NB4 (cell line): ENCODE data around the gene MIER3.

ENCODE experiments used
- DNase-seq: peaks from one replicate; pipeline ENCODE4 v3.0.0; 2010; ENCODE audit warnings: low read depth
- H3K4me3 ChIP-seq: one replicate; pipeline ENCODE4 v1.5.1; 2011; ENCODE audit warnings: mild to moderate bottlenecking, low read depth, low read length, moderate library complexity
- CTCF ChIP-seq: IDR thresholded peaks from one replicate; pipeline ENCODE4 v1.5.1; 2012; ENCODE audit warnings: low read depth, low read length
- MAX ChIP-seq: IDR thresholded peaks from 2 replicates; pipeline ENCODE4 v1.6.1; 2011; ENCODE audit warnings: low read depth, low read length
- MYC ChIP-seq: IDR thresholded peaks from 2 replicates; pipeline ENCODE4 v1.6.1; 2011; ENCODE audit warnings: low read depth, low read length
- POLR2A ChIP-seq: IDR thresholded peaks from 2 replicates; pipeline ENCODE4 v1.6.1; 2011; ENCODE audit warnings: mild to moderate bottlenecking; ENCODE audit not compliant: insufficient read length; ENCODE audit errors: extremely low read depth

MIER3 gene

GRCh38 chr5:56913766-56914165 is 38.2 kb downstream of the MIER3 start:
- DNase-seq = no peak
- no peak for TF ChIP-seq CTCF
- no peak for TF ChIP-seq MYC
- TF ChIP-seq MAX = no peak
- TF ChIP-seq POLR2A = no peak
- H3K4me3 ChIP-seq = no peak overlapping the region

GRCh38 chr5:56910210-56910965 is 41.5 kb downstream of the MIER3 start:
- H3K4me3 ChIP-seq = peak overlapping the region; percentile 91
- TF ChIP-seq CTCF (no peak), POLR2A (no peak), MAX (0 out of 2 replicates have a peak, but pooled peaks have one; percentile 3), MYC (0 out of 2 replicates have a peak, but pooled peaks have one; percentile 61)
- peak; percentile 80 for DNase-seq

GRCh38 chr5:56909294-56910209 is 42.4 kb downstream of the MIER3 start, which contains the start of gene SETD9:
SETD9 (plus strand) TSS chr5:56909596; CDS start chr5:56909646, 50 bp downstream.
- peak; percentile 97 for DNase-seq
- H3K4me3 ChIP-seq = peak within 1 kb of the TSS; percentile 91
- TF ChIP-seq POLR2A = peak; percentile 96
- no peak for TF ChIP-seq CTCF
- TF ChIP-seq MYC = peak; percentile 85
- peak; percentile 74 for TF ChIP-seq MAX

GRCh38 chr5:56908942-56909293 is 43.0 kb downstream of the MIER3 start:
- TF ChIP-seq POLR2A = no peak
- TF ChIP-seq MAX = no peak
- TF ChIP-seq CTCF = no peak
- TF ChIP-seq MYC = no peak
- DNase-seq = no peak
- H3K4me3 ChIP-seq = peak overlapping the region; percentile 74

- TF ChIP-seq MYC = no peak
- no peak for TF ChIP-seq POLR2A
- peak; percentile 29 for TF ChIP-seq MAX
- TF ChIP-seq CTCF = peak; percentile 58
- DNase-seq = peak; percentile 64
- H3K4me3 ChIP-seq = peak overlapping the region; percentile 12
These were observed 50.9 kb downstream of the MIER3 start for GRCh38 chr5:56900858-56901578.
